CD4-positive, alpha-beta T cell (primary cell): ENCODE results near the gene AQP4. TPM values are rescaled to one million over a fixed set of nuclear protein-coding genes. Genes with fewer than 3 reads are reported as not detected.

Experiments
- ATAC-seq: fragments of 200-7000 bp; cut with Tn5 transposase; one replicate; pipeline ENCODE4 v1.10.0; 2022; ENCODE audit warnings: mild to moderate bottlenecking; ENCODE audit not compliant: poor library complexity
- CTCF ChIA-PET: fragments of 350-600 bp; sonication (Branson Sonifier 250); formaldehyde crosslinking; loops from one replicate; lab custom pipeline; 2021; ENCODE audit warnings: antibody characterized with exemption, inconsistent platforms; lab: Charles Lee
- POLR2A ChIA-PET: fragments of 350-600 bp; sonication (Branson Sonifier 250); formaldehyde crosslinking; loops from one replicate; lab custom pipeline; 2021; ENCODE audit warnings: antibody characterized with exemption, inconsistent platforms; lab: Charles Lee
- DNase-seq, 14 experiments: peaks; one replicate each; pipeline ENCODE4 v3.0.0-alpha.2; 2013 to 2020; ENCODE audit warnings: mixed read lengths in 2 of 14
- H3K27ac ChIP-seq, 2 donors: one replicate each; pipeline versions ENCODE4 v1.5.1 to v1.7.0; 2013; ENCODE audit warnings: low read length in 2 of 2, low read depth in 1 of 2, mild to moderate bottlenecking in 1 of 2
- H3K27me3 ChIP-seq, 2 experiments: 1 replicate in 1 of 2; 2 replicates in 1 of 2; pipeline versions ENCODE4 v1.6.1 to v1.7.0; 2013; ENCODE audit warnings: low read length in 2 of 2, control low read depth in 1 of 2, mild to moderate bottlenecking in 1 of 2, moderate library complexity in 1 of 2; ENCODE audit not compliant: insufficient read depth in 2 of 2, control insufficient read depth in 1 of 2
- H3K36me3 ChIP-seq: one replicate; pipeline ENCODE4 v1.6.1; 2013; ENCODE audit warnings: low read length, control low read depth; ENCODE audit not compliant: insufficient read depth
- H3K4me1 ChIP-seq: one replicate; pipeline ENCODE4 v1.6.1; 2013; ENCODE audit warnings: low read length, control low read depth; ENCODE audit not compliant: insufficient read depth
- H3K4me3 ChIP-seq: one replicate; pipeline ENCODE4 v1.5.1; 2013; ENCODE audit warnings: mild to moderate bottlenecking, low read length, moderate library complexity
- H3K9me3 ChIP-seq, 2 experiments: 1 replicate in 1 of 2; 2 replicates in 1 of 2; pipeline versions ENCODE4 v1.6.1 to v1.7.0; 2013; ENCODE audit warnings: low read length in 2 of 2, mild to moderate bottlenecking in 2 of 2, control low read depth in 1 of 2, moderate library complexity in 1 of 2; ENCODE audit not compliant: control insufficient read depth in 1 of 2, insufficient read depth in 1 of 2
- H3K27ac Mint-ChIP-seq: one replicate; pipeline ENCODE4 v1.8.0; 2020; ENCODE audit warnings: mixed read lengths
- H3K27me3 Mint-ChIP-seq: one replicate; pipeline ENCODE4 v1.8.0; 2021; ENCODE audit warnings: mixed read lengths
- H3K36me3 Mint-ChIP-seq: one replicate; pipeline ENCODE4 v1.8.0; 2021; ENCODE audit warnings: low read depth, mixed read lengths
- H3K4me1 Mint-ChIP-seq: one replicate; pipeline ENCODE4 v1.8.0; 2021; ENCODE audit warnings: low read depth, mixed read lengths
- H3K4me3 Mint-ChIP-seq: one replicate; pipeline ENCODE4 v1.8.0; 2020; ENCODE audit warnings: mild to moderate bottlenecking, mixed read lengths
- H3K9me3 Mint-ChIP-seq: one replicate; pipeline ENCODE4 v1.8.0; 2020; ENCODE audit warnings: mixed read lengths
- CTCF ChIP-seq: fragments of 200-600 bp; IDR thresholded peaks from one replicate; pipeline ENCODE4 v1.8.0; 2022; ENCODE audit warnings: antibody characterized with exemption, mild to moderate bottlenecking
- intact Hi-C, 2 experiments: fragments of 100-400 bp; cut with DNase I in 1 of 2; cut with micrococcal nuclease in 1 of 2; formaldehyde crosslinking; loops; one replicate each; pipeline versions ENCODE4 v1.15.1 to v1.9.0; 2023 to 2025; cut with DNase I, micrococcal nuclease
- total RNA-seq, 174 experiments: library from RNA in 2 of 174; stranded (reverse) in 2 of 174; gene quantifications; one replicate each; pipeline ENCODE4 v1.2.3 and lab custom pipeline; 2021 to 2026

The AQP4 gene
- total RNA-seq, 2 experiments from 2014 or later = not detected

GRCh38 chr18:26827581-26827980 is 37.9 kb downstream of the AQP4 start:
- Histone ChIP-seq H3K27ac (no peak overlapping the region), H3K4me3 (no peak overlapping the region), H3K9me3 (peaks cover 0 to 8% of the 10 kb centered on the region in 2 experiments), H3K36me3 (no peaks in the 10 kb centered on the region), H3K4me1 (no peaks in the 10 kb centered on the region), H3K27me3 (no peaks in the 10 kb centered on the region)
- H3K27ac Mint-ChIP-seq = no peak overlapping the region
- TF ChIP-seq CTCF = no peak
- intact Hi-C loops = no loop called here
- CTCF ChIA-PET = no interaction called here
- no peaks in the 10 kb centered on the region for H3K27me3 Mint-ChIP-seq
- DNase-seq (no peak), ATAC-seq (no peak)
- POLR2A ChIA-PET = no interaction called here
- H3K36me3 Mint-ChIP-seq = no peaks in the 10 kb centered on the region
- no peaks in the 10 kb centered on the region for H3K9me3 Mint-ChIP-seq
- H3K4me1 Mint-ChIP-seq = no peaks in the 10 kb centered on the region
- no peak overlapping the region for H3K4me3 Mint-ChIP-seq

GRCh38 chr18:26826656-26827235 is 38.8 kb downstream of the AQP4 start:
- ATAC-seq (no peak), DNase-seq (no peak)
- H3K9me3 ChIP-seq = no peaks in the 10 kb centered on the region
- no peaks in the 10 kb centered on the region for H3K36me3 ChIP-seq
- ChIA-PET CTCF (no interaction called here), POLR2A (no interaction called here)
- no peaks in the 10 kb centered on the region for H3K27me3 Mint-ChIP-seq
- H3K27ac ChIP-seq = no peak overlapping the region
- H3K4me3 Mint-ChIP-seq = no peak overlapping the region
- intact Hi-C loops = no loop called here
- H3K4me1 ChIP-seq = no peaks in the 10 kb centered on the region
- no peak overlapping the region for H3K4me3 ChIP-seq
- H3K36me3 Mint-ChIP-seq = no peaks in the 10 kb centered on the region
- no peak overlapping the region for H3K27ac Mint-ChIP-seq
- H3K27me3 ChIP-seq = no peaks in the 10 kb centered on the region
- no peak for TF ChIP-seq CTCF
- no peaks in the 10 kb centered on the region for H3K4me1 Mint-ChIP-seq
- H3K9me3 Mint-ChIP-seq = no peaks in the 10 kb centered on the region

- TF ChIP-seq CTCF = no peak
- CTCF ChIA-PET = interaction anchor here (0.6 kb wide), 2 partner anchors 8 to 151 kb away, joined by 3 read pairs; no protein-coding TSS in a partner anchor
- Histone ChIP-seq H3K27me3 (no peaks in the 10 kb centered on the region), H3K4me3 (no peak overlapping the region), H3K4me1 (no peaks in the 10 kb centered on the region), H3K27ac (no peak overlapping the region), H3K9me3 (peaks cover 8 to 14% of the 10 kb centered on the region in 2 experiments), H3K36me3 (no peaks in the 10 kb centered on the region)
- no peak overlapping the region for H3K4me3 Mint-ChIP-seq
- H3K27me3 Mint-ChIP-seq = no peaks in the 10 kb centered on the region
- H3K4me1 Mint-ChIP-seq = no peaks in the 10 kb centered on the region
- no peaks in the 10 kb centered on the region for H3K36me3 Mint-ChIP-seq
- H3K9me3 Mint-ChIP-seq = peaks cover 13% of the 10 kb centered on the region
- intact Hi-C loops = no loop called here
- DNase-seq = no peak
- ATAC-seq = no peak
- POLR2A ChIA-PET = no interaction called here
- no peak overlapping the region for H3K27ac Mint-ChIP-seq
Measured at GRCh38 chr18:26821181-26821580, 44.3 kb downstream of the AQP4 start.
